Effector CD8-positive, alpha-beta T cell (primary cell): Measurements from ENCODE around the gene MOB2.

ENCODE experiments used
- DNase-seq: peaks from one replicate; lab custom pipeline; 2025; lab: John Stamatoyannopoulos, UW

MOB2 gene

GRCh38 chr11:1503708-1504104, 17.1 kb upstream of the MOB2 start:
- DNase-seq, result no peak

GRCh38 chr11:1502954-1503707, 16.6 kb upstream of the MOB2 start:
- DNase-seq, result no peak

- no peak for DNase-seq
These were observed 15.8 kb upstream of the MOB2 start for GRCh38 chr11:1502168-1502953.

- DNase-seq, result no peak
These were observed 15.0 kb upstream of the MOB2 start for GRCh38 chr11:1501421-1502167.

GRCh38 chr11:1500466-1501420, 14.2 kb upstream of the MOB2 start:
- DNase-seq, result no peak

- DNase-seq, result no peak
These were observed 13.3 kb upstream of the MOB2 start for GRCh38 chr11:1499899-1500298.

- no peak for DNase-seq
These were observed 12.8 kb upstream of the MOB2 start for GRCh38 chr11:1499261-1499890.

GRCh38 chr11:1498262-1498661, 11.7 kb upstream of the MOB2 start:
- no peak for DNase-seq

GRCh38 chr11:1497600-1497999, 11.0 kb upstream of the MOB2 start:
- DNase-seq, result no peak

GRCh38 chr11:1496761-1497095, 10.1 kb upstream of the MOB2 start:
- no peak for DNase-seq

GRCh38 chr11:1496091-1496760, 9.6 kb upstream of the MOB2 start:
- no peak for DNase-seq

GRCh38 chr11:1494650-1495049, 8.1 kb upstream of the MOB2 start:
- no peak for DNase-seq

GRCh38 chr11:1493650-1494244, 7.2 kb upstream of the MOB2 start:
- DNase-seq, result no peak

- DNase-seq, result no peak
These were observed 4.8 kb upstream of the MOB2 start for GRCh38 chr11:1491379-1491778.

GRCh38 chr11:1490651-1491050, 4.1 kb upstream of the MOB2 start:
- DNase-seq, result no peak

GRCh38 chr11:1488575-1489180, 2.1 kb upstream of the MOB2 start:
- no peak for DNase-seq

GRCh38 chr11:1487851-1488574, 1.4 kb upstream of the MOB2 start:
- DNase-seq, result no peak

GRCh38 chr11:1487091-1487850, 692 bp upstream of the MOB2 start:
- DNase-seq, result no peak
